OCI-LY3 (cell line): Measurements from ENCODE around the gene PXDN.

Experiments used
- H2AFZ ChIP-seq: fragments of 200-600, 300-600 bp; shearing (Covaris generic); 2 replicates; pipeline ENCODE4 v1.6.0; 2014; ENCODE audit warnings: antibody characterized with exemption, low read depth, low read length
- H3K27ac ChIP-seq: fragments of 200-600, 300-600 bp; sonication (generic); 2 replicates; pipeline ENCODE4 v1.5.1; 2014; ENCODE audit warnings: mild to moderate bottlenecking, low read length, moderate library complexity, mixed read lengths
- H3K27me3 ChIP-seq: fragments of 200-600, 300-600 bp; sonication (generic); 2 replicates; pipeline ENCODE4 v1.6.1; 2014; ENCODE audit warnings: low read depth, low read length, mixed read lengths
- H3K36me3 ChIP-seq: fragments of 200-600, 300-600 bp; sonication (generic); replicated peaks from 2 replicates; pipeline ENCODE3; 2014; ENCODE audit warnings: low read depth, low read length, mixed read lengths
- H3K4me1 ChIP-seq: fragments of 300-600, 200-600 bp; sonication (generic); 2 replicates; pipeline ENCODE4 v1.6.1; 2014; ENCODE audit warnings: low read length, mixed read lengths
- H3K4me2 ChIP-seq: fragments of 200-600, 300-600 bp; sonication (generic); 2 replicates; pipeline ENCODE4 v1.6.1; 2014; ENCODE audit warnings: low read length, mixed read lengths
- H3K4me3 ChIP-seq: fragments of 300-600, 200-600 bp; sonication (generic); 2 replicates; pipeline ENCODE4 v1.5.1; 2014; ENCODE audit warnings: antibody characterized with exemption, mild to moderate bottlenecking, low read length, moderate library complexity
- H3K79me2 ChIP-seq: fragments of 300-600, 200-600 bp; shearing (Covaris generic); 2 replicates; pipeline ENCODE4 v1.6.1; 2014; ENCODE audit warnings: mild to moderate bottlenecking, low read length, mixed read lengths
- H3K9ac ChIP-seq: fragments of 300-600, 200-600 bp; shearing (Covaris generic); 2 replicates; pipeline ENCODE4 v1.6.0; 2014; ENCODE audit warnings: mild to moderate bottlenecking, low read length, moderate library complexity
- H3K9me3 ChIP-seq: fragments of 200-600, 300-600 bp; shearing (Covaris generic); 2 replicates; pipeline ENCODE4 v1.6.1; 2014; ENCODE audit warnings: low read length, mixed read lengths; ENCODE audit not compliant: insufficient read depth
- H4K20me1 ChIP-seq: fragments of 200-600, 300-600 bp; sonication (generic); 2 replicates; pipeline ENCODE4 v1.6.1; 2016; ENCODE audit warnings: low read length, mixed read lengths; ENCODE audit not compliant: insufficient read depth
- CTCF ChIP-seq: fragments of 200-600, 300-600 bp; sonication (generic); IDR thresholded peaks from 2 replicates; pipeline ENCODE4 v1.5.1; 2014; ENCODE audit warnings: antibody characterized with exemption, low read length, low read depth
- EZH2phosphoT487 ChIP-seq: fragments of 200-600 bp; shearing (Covaris generic); IDR thresholded peaks from 2 replicates; pipeline ENCODE4 v1.6.1; 2018; ENCODE audit warnings: antibody characterized with exemption, mixed run types, low read depth

The PXDN gene

GRCh38 chr2:1731963-1732768, 12.1 kb downstream of the PXDN start:
- Histone ChIP-seq H3K9me3 (no peaks in the 10 kb centered on the region), H3K4me2 (no peak overlapping the region), H3K4me3 (no peak overlapping the region), H3K4me1 (no peaks in the 10 kb centered on the region), H2AFZ (no peak overlapping the region), H3K27ac (no peak overlapping the region), H3K36me3 (no peaks in the 10 kb centered on the region), H3K9ac (no peak overlapping the region), H3K79me2 (no peaks in the 10 kb centered on the region), H3K27me3 (no peaks in the 10 kb centered on the region; the same call in 1 of the 2 replicates), H4K20me1 (no peaks in the 10 kb centered on the region)
- no peak for TF ChIP-seq EZH2phosphoT487
- TF ChIP-seq CTCF, result no peak

- Histone ChIP-seq H3K4me3 (no peak overlapping the region), H3K9me3 (no peaks in the 10 kb centered on the region), H3K27ac (no peak overlapping the region), H3K9ac (no peak overlapping the region), H4K20me1 (no peaks in the 10 kb centered on the region), H3K27me3 (no peaks in the 10 kb centered on the region; the same call in 1 of the 2 replicates), H3K4me2 (no peak overlapping the region), H3K79me2 (no peaks in the 10 kb centered on the region), H2AFZ (peak overlapping the region; percentile 4; the same call in 1 of the 2 replicates), H3K4me1 (no peaks in the 10 kb centered on the region), H3K36me3 (no peaks in the 10 kb centered on the region)
- TF ChIP-seq EZH2phosphoT487, result no peak
These were observed 12.8 kb downstream of the PXDN start for GRCh38 chr2:1731447-1731962.

GRCh38 chr2:1730015-1730927, 14.0 kb downstream of the PXDN start:
- Histone ChIP-seq H3K4me2 (no peak overlapping the region), H3K4me3 (no peak overlapping the region), H3K79me2 (no peaks in the 10 kb centered on the region), H2AFZ (no peak overlapping the region), H4K20me1 (no peaks in the 10 kb centered on the region), H3K27ac (no peak overlapping the region), H3K4me1 (no peaks in the 10 kb centered on the region), H3K27me3 (no peaks in the 10 kb centered on the region; the same call in 1 of the 2 replicates), H3K9ac (no peak overlapping the region), H3K36me3 (no peaks in the 10 kb centered on the region), H3K9me3 (no peaks in the 10 kb centered on the region)
- TF ChIP-seq EZH2phosphoT487 (no peak), CTCF (no peak)

GRCh38 chr2:1729242-1729641, 15.1 kb downstream of the PXDN start:
- no peaks in the 10 kb centered on the region for H3K36me3 ChIP-seq
- H2AFZ ChIP-seq, result no peak overlapping the region
- no peaks in the 10 kb centered on the region for H4K20me1 ChIP-seq
- H3K4me1 ChIP-seq, result no peaks in the 10 kb centered on the region
- no peak overlapping the region for H3K4me2 ChIP-seq
- no peak overlapping the region for H3K9ac ChIP-seq
- no peaks in the 10 kb centered on the region; the same call in 1 of the 2 replicates for H3K27me3 ChIP-seq
- H3K79me2 ChIP-seq, result no peaks in the 10 kb centered on the region
- no peaks in the 10 kb centered on the region for H3K9me3 ChIP-seq
- TF ChIP-seq CTCF (no peak), EZH2phosphoT487 (no peak)
- H3K4me3 ChIP-seq, result no peak overlapping the region
- no peak overlapping the region for H3K27ac ChIP-seq
